ENCODE measurements around the gene DAGLA.

The DAGLA gene

DNA sequence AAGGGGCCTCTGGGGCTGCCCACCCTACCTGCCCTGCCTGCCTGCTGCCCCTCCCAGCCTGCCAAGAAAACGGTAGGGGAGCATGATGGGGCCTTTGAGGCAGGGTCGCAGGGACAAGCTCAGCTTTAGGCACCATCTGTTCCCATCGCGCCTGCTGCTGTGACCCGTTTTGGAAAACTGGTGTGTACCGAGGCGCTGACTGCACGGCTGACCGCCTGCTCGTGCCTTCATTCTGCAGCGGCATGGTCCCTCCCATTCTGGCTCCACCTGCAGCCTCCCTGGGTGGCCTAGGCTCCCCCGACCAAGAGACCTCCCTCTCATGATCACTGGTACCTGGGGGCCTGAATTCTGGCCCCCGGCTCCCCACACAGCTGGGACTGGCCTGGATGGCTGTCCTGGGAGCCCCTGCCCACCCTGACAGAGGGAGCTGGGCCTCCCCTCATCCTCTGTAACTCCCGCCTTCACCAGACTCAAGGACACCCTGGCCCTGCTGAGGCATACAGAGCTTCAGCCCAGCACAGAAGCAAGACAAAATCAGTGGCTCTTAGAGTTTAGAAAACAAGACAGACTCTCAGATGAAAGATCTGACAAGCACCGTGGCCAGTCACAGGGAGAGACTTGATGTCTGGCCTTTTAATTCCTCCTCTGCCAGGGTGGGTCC is 65.7 kb downstream of the DAGLA start:
- DNase-seq (ENCODE audit: low read depth in 2 of 2): no peak

DNA sequence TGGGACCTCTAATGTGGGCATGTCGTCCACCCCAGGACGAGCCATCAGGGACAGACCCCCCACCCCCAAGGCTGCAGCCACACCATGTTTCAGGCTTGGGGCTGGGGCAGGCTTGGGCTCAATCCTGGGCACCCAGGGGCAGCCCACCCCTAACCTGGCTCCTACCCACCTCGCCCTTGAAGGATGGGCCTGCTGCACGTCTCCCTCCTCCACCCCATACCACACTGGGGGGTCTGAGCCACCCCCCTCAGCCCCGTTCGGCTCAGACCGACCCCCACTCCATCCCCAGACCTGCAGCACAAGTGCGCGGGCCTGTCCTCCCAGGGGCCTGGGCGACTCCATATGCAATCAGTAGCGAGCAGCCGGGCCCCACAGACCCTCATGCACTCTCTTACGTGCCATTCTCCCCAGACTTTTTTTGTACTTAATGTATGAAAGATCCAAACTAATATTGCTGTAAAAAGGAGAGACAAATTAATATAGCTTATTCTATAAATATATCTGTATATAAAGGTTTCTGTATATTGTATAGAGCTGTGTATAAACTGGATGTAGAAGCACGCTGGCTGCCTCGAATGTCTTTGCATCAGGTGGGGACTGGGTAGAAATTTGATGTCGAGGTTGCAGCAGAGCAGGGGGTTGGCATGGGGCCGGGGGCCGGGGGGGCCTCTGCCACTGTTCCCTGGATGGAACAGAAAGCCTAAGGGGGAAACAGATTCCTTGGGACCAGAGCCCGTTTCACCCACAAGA is 66.4 kb downstream of the DAGLA start:
- DNase-seq (ENCODE audit: low read depth in 2 of 2): no peak

DNA sequence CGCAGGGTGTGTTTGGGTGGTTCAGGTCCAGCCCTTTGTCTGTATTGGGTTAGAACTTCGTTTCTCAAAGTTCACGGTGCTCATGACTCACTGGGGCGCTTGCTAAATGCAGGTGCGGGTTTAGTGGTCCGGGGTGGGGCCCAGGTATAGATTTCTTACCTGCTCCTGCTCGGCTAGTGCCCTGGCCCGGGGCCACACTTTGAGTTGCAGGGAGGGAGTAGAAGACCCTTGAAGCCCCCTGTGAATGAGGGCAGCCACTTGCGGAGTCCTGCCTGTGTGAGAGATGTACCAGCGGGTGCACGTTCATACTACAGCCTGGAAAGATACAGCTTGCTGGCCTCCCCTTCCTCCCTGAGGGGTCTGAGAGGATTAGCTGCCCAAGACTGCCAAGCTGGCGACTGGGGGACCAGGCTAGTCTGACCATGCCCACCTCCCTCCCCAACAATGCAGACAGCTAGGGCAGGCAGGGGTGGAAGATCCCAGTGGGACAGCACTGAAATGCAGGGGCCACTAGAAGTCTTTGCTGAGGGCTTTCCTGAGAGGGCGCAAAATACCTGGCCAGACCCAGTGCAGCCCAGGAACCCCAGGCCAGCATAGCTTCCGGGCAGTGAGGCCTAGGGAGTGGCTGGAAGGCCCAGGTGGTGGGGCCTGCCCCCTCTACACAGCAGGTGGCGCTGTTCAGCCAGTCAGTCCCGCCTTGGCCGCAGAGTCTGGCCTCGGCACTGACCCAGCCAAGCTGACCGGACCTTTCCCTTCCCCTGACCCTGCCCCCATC is 67.2 kb downstream of the DAGLA start:
- no peak for DNase-seq (ENCODE audit: low read depth in 2 of 2)

DNA sequence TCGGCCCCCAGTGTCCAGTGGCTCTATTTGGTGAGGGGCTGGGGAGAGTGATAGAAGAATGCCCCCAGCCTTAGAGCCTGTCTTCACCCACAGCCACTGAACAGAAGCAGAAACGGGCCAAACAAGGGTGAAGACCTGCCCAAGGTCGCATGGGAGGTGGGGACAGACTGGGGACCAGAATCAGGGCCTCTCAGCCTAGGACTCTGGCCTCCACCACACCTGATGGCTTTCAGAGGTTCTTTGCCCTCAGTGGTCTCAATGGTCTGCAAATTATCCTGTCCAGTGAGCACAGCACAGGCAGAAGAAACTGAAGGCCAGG is 67.7 kb downstream of the DAGLA start:
- no peak for DNase-seq (ENCODE audit: low read depth in 2 of 2)

DNA sequence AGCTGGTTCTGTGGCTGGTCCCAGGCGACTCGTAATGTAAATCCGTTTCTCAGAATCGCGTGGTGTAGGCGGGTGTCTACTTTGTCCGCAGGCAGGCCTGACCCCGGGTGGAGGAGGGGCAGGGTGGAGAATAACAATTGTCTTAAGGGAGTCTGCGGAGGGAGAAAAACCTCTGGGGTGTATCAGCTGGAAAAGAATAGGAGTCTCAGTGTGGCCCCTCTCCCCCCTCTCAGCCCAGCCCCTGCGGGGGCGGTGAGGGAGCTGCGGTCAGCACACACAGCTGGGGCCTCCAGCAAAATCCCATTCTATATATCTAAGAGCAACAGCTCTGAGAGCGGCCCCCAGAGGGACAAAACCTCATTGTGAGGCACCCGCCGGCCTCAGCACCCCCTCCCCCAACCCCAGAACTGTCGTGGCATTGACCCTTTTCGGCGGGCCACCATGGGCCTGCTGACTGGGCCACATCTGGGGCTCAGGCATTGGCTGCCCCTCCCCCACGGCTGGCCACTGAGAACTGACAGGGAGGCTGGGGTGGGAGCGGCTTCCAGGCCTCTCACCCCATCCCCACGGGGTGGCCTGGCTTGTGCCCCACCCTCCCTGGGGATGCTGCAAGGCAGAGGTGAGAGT is 69.5 kb downstream of the DAGLA start:
- DNase-seq (ENCODE audit: low read depth in 2 of 2): no peak

DNA sequence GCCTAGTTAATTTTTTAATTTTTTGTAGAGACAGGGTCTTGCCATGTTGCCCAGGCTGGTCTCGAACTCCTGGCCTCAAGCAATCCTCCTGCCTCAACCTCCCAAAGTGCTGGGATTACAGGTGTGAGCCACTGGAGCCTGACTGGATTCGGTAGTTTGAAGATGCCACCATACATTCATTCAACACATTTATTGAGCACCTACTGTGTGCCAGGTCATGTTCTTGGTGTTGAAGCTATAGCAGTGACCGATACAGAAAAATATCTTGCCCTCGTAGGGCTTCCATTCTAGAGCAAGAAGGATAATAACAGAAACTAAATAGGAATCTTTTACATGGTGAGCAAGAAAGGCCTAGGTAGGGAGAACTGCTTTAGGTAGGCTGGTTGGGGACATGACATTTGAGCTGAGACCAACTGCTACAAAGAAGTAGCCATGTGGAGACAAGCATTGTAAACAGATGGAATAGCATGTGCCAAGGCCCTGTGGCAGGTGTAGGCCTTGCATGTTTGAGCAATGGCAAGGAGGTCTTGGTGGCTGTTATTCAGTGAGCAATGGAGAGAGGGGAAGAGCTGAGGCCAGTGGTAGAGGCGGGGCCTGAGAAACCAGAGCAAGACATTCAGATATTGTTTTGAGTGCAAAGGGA is 70.6 kb downstream of the DAGLA start:
- no peak for DNase-seq (ENCODE audit: low read depth in 2 of 2)

DNA sequence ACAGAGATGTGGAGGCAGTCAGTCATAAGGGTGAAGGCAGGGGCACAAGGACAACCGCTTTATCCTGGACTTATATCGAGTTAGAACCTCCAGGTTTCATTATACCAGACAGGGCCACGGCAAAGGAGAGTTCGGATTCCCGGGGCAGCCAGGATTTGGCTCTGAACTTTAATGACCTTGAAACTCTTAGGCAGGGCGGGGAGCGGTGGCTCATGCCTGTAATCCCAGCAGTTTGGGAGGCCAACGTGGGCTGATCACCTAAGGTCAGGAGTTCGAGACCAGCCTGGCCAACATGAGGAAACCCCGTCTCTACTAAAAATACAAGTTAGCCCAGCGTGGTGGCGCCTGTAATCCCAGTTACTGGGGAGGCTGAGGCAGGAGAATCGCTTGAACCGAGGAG is 71.2 kb downstream of the DAGLA start:
- DNase-seq (ENCODE audit: low read depth in 2 of 2): no peak

DNA sequence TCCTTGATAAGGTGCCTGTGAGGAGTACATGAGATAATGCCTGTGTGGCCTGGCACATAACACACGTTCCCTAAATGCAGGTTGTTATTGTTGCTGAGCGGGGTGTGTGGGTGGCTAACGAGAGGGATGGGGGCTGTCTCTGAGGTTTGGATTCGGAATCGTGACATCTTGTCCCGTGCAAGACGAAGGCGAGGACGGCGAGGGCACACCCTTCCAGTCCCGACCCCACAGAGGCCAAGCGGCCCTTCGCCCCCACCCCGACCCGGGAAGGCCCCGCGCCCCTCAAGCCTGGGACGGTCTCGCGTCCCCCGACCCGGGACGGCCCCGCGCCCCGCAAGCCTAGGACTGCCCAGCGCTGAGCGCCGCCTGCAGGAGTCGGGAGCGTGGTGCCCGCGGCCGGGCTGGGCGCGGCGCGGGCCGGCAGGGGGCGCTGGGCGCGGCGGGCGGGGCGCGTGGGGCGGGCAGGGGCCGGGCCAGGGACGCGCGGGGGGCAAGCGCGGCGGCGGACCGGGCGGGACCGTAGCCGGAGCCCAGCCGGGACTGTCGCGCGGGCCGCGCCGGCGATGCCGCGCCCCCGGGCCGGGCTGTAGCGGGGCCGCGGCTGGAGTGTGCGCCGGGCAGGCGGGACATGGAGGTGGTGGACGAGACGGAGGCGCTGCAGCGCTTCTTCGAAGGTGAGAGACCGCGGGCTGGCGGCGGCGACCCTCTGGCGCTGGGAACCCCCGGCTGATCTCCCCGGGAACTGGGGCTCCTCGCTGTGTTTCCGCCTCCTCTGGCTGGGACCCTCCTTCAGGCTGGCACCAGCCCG is 72.1 kb downstream of the DAGLA start, which contains the start of gene MYRF:
MYRF (plus strand) TSS at position 520 of the 808 bp plus-strand sequence; CDS start at position 629, 109 bp downstream.
- DNase-seq (ENCODE audit: low read depth in 2 of 2): no peak

DNA sequence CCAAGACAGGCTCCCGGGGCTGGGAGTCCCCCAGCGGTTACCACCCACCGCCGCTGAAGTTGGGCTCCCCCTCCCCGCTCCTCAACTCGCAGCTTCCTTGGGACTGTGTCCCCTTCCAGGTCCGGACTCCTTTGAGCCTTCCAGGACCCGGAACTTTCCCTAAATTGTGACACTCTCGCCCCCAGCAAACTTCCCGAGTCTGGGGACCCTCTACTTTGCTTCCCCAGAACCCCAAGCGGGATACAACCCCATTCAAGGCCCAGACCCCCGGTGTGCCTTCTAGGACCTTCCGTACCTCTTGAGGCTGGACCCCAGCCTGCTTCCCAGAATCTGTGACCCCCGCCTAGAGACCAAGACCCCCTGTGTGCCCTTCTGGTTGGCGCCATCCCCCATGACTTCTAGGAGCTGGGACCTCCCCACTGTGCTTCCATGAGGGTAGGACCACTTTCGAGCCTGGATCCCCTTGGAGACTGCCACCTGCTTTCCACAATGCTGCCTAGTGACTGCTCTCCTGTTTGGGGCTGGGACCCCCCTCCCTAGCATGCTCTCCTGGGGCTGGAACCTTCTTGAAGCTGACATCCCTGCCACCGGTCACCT is 72.8 kb downstream of the DAGLA start:
- DNase-seq (ENCODE audit: low read depth in 2 of 2): no peak

DNA sequence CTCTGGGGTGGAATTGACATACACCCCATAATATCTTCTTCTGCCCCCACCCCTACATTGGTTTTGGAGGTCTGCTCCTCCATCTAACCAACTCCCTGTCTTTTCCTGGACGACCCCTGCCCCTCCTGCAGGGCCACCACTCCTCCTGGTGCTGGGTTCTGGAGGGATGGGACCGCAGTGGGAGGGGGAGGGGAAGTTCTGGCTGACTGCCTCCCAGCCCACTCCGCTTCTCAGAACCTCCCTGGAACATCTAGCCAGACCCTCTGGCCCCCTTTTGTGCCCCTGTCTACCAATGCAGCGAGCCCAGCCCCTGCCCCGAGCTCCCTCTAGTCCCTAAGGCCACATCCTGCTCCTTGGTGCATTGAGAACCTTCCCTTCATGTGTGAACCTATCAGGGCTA is 73.5 kb downstream of the DAGLA start:
- DNase-seq (ENCODE audit: low read depth in 2 of 2): no peak

DNA sequence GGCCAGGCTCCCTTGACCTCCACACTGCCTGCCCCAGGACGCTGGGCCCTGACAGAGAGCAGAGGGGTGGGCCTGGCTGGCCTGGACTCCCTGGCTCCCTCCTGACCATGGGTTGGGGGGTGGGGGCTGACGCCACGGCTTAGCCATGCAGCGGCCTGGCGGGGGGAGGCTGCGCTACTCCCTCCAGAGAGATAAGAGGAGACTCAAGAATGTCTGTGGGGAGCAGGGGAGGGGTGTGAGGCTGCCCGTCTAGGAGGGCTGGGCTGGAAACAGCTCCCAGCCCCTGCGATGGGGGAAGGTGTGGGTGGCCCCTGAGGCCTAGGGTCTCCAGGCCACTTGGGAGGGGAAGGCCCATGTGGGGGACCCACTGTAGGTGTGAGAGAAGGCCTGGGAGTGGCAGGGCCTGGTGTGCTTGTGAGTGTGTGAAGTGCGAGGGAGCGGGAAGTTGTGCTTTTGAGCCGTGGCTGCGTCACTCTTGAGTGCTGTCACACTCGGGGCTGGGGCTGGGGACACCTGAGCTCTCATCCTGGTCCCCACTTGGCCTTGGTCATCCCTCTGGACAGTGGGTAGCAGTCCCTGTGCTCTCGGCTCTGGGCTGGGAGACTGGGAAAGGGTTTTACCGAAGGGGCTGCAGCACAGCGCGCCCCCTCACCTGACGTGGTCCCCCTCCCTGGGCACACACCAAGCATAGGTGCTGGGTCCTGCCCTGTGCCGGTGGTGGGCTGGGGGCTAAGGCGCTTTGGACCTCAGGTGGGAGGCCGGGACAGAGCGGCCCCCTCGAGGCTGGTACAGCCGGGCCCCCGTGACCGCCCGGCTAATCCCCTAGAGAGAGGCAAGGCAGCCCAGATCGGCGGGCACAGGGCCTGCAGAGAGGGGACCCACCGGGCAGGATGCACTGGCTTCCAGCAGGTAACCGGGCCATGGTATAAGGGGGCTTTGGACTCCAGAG is 74.6 kb downstream of the DAGLA start:
- DNase-seq (ENCODE audit: low read depth in 2 of 2): no peak

DNA sequence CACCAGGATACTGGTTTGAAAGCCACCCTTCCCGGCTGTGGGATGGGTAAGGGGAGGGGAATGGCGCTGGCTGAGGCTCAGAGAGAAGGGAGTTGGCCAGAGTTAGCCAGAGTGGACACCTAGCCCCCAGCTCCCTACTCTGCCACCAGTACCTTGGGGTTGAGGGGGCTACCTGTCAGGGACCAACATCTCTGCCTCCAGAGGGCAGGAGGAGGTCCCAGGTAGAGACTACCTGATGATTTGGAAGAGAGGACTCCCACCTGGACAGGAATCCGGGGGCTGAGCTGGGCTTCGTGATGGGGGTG is 75.9 kb downstream of the DAGLA start:
- DNase-seq (ENCODE audit: low read depth in 2 of 2): no peak

DNA sequence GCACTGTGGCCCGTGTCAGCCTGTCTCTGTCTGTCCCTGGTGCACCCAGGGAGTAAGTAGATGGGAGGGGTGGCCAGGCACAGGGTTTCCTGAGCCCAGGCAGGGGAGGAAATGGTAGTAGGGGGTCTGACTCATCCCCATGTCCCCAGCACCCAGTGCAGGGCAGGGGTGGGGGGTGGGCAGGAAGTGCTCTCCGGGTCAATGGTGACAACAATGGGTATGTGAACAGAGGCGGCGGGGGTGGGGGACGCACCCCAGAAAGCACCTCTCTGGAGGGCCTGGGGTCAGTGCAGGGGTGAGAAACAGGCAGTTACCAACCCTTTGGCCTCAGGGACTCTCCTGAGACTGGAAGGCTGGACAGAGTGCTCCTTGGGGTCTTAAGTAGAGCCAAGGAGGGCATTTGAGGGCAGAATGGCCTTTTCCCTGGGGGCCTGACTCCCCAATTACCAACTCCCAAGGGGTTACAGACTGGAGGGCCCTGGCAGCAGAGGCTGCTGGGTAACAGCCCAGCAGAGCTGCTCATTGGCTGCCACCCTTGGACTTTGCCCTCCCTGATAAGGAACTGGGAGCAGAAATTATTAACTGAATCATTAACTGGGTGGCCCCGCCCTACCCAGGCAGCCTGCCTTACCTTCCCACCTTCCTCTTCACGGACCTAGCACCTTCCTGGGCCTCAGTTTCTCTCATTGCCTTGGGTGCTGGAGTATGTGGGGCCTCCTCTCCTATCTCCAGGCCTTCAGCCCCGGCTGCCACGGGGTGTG is 76.4 kb downstream of the DAGLA start:
- DNase-seq (ENCODE audit: low read depth in 2 of 2): no peak

DNA sequence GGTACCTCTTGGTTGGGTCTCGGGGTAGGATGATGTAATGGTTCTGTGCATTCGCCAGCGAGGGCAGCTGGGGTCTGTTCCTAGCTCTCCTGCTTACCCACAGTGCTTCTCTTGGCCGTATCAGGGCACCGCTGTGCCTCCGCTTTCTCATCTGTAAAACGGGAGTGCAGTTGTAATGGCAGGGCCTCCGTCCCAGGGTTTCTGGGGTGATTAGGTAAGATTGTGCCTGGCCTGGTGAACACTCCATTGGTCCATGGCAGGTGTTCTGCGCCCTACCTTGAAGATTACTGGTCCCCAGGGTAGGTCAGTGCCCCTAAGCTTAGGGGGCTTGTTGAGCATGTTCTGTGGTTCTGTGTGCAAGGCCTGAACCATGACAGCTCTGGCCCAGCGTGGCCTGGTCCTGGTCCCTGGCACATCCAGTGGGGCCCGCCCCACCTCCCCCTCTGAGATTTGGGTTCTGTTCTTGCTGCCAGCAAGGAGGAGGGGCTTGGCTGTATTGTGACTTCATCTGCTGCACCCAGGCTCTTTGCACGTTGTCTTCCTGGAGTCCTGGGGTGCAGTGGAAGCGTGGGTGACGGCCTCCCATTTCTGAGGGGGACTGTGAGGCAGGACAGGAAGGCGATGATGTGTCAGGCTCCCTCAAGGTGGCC is 77.1 kb downstream of the DAGLA start:
- no peak for DNase-seq (ENCODE audit: low read depth in 2 of 2)

DNA sequence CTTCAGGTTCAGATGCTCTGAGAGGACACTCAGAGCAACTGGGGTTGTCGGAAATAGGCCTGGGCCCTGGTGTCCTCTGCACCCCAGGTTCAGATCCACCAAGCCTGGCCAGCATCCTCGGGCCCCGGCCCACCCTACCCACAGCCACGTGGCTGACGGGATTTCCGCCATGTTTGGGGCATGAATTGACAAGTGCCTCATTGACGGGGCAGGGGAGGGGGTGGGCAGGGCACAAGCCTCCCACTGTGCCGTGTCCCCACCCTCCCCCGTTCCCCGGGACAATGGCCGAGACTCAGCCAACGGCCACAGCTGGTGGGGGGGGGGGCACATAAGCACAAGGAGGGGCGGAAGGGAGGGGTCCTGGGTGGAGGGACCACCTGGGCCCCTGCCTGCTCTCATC is 80.8 kb downstream of the DAGLA start:
- no peak for DNase-seq (ENCODE audit: low read depth in 2 of 2)

DNA sequence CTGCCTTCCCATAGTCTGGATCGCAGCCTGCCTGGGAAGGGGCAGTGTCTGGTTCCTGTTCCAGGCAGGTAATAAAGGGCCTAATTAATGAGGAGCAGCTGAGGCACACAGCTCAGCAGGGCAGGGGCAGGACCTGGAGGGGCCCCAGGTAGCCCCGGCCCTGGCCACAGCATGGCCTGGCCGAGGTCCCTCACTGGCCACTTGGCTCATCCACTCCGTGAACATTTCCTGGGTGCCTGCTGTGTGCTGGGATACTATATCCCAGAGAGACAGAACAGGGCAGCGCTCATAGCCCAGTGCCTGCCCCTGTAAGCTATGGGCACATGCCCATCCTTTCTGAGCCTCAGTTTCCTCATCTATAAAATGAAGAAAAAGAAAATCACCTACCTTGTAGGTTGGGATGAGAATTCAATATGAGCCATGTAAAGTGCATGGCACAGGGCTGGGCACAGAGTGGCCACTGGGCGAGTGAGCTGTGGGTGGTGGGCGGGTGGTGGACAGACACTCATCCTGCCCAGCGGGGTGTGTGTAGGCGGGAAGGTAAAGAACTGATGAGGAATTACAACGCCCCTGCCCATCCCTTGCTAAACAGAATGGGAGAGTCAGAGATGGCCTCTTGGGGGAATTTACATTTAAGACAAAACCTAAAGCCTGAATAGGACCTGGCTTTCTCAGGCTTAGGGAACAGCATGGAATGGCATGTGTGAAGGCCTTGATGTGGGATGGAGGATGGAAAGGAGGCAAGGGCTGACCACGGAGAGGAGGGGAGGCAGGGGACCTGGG is 81.4 kb downstream of the DAGLA start:
- DNase-seq (ENCODE audit: low read depth in 2 of 2): no peak

DNA sequence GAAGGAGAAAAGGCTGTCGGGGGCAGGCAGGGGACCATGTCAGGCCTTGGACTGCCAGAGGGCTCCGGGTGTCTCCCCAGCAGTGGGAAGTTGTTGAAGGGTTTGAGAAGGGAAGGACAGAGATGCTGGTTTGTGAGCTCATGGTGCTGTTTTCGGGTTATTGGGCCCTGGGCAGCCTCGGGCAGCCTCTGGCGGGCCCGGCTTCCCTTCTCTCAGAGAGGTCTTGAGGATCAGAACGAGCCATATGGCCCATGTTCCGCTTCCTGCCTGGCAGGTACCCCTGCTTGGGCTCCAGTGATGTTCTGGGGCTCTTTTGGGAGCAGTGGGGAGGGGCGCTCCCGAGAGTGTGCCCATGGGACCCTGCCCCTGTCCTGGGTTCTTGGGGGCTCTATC is 82.0 kb downstream of the DAGLA start:
- no peak for DNase-seq (ENCODE audit: low read depth in 2 of 2)

DNA sequence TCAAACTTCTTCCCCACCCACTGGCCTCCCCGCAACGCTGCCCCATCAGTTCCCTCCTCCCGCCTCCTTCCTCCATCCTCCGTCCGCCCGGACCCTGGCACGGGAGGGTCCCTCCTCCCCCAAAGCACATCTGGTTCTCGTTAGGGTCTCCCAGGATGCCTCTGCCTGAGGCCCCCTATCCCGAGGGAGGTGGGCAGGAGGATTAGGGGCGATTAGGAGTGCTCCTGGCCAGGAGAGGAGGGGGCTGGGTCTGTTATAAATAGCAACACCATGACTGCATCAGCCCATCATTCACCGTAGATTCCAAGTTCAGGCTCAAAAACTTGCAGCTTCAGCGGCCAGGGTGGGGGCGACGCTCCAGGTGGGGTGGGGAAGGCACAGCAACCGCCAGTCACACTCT is 82.6 kb downstream of the DAGLA start:
- DNase-seq (ENCODE audit: low read depth in 2 of 2): no peak

Data from fibroblast of skin of left biceps (primary cell).